OCI-LY3 (cell line): ENCODE measurements around the gene CHAC1.

Experiments
- H2AFZ ChIP-seq: fragments of 200-600, 300-600 bp; shearing (Covaris generic); 2 replicates; pipeline ENCODE4 v1.6.0; 2014; ENCODE audit warnings: antibody characterized with exemption, low read depth, low read length
- H3K27ac ChIP-seq: fragments of 200-600, 300-600 bp; sonication (generic); 2 replicates; pipeline ENCODE4 v1.5.1; 2014; ENCODE audit warnings: mild to moderate bottlenecking, low read length, moderate library complexity, mixed read lengths
- H3K27me3 ChIP-seq: fragments of 200-600, 300-600 bp; sonication (generic); 2 replicates; pipeline ENCODE4 v1.6.1; 2014; ENCODE audit warnings: low read depth, low read length, mixed read lengths
- H3K36me3 ChIP-seq: fragments of 200-600, 300-600 bp; sonication (generic); replicated peaks from 2 replicates; pipeline ENCODE3; 2014; ENCODE audit warnings: low read depth, low read length, mixed read lengths
- H3K4me1 ChIP-seq: fragments of 300-600, 200-600 bp; sonication (generic); 2 replicates; pipeline ENCODE4 v1.6.1; 2014; ENCODE audit warnings: low read length, mixed read lengths
- H3K4me2 ChIP-seq: fragments of 200-600, 300-600 bp; sonication (generic); 2 replicates; pipeline ENCODE4 v1.6.1; 2014; ENCODE audit warnings: low read length, mixed read lengths
- H3K4me3 ChIP-seq: fragments of 300-600, 200-600 bp; sonication (generic); 2 replicates; pipeline ENCODE4 v1.5.1; 2014; ENCODE audit warnings: antibody characterized with exemption, mild to moderate bottlenecking, low read length, moderate library complexity
- H3K79me2 ChIP-seq: fragments of 300-600, 200-600 bp; shearing (Covaris generic); 2 replicates; pipeline ENCODE4 v1.6.1; 2014; ENCODE audit warnings: mild to moderate bottlenecking, low read length, mixed read lengths
- H3K9ac ChIP-seq: fragments of 300-600, 200-600 bp; shearing (Covaris generic); 2 replicates; pipeline ENCODE4 v1.6.0; 2014; ENCODE audit warnings: mild to moderate bottlenecking, low read length, moderate library complexity
- H3K9me3 ChIP-seq: fragments of 200-600, 300-600 bp; shearing (Covaris generic); 2 replicates; pipeline ENCODE4 v1.6.1; 2014; ENCODE audit warnings: low read length, mixed read lengths; ENCODE audit not compliant: insufficient read depth
- H4K20me1 ChIP-seq: fragments of 200-600, 300-600 bp; sonication (generic); 2 replicates; pipeline ENCODE4 v1.6.1; 2016; ENCODE audit warnings: low read length, mixed read lengths; ENCODE audit not compliant: insufficient read depth
- CTCF ChIP-seq: fragments of 200-600, 300-600 bp; sonication (generic); IDR thresholded peaks from 2 replicates; pipeline ENCODE4 v1.5.1; 2014; ENCODE audit warnings: antibody characterized with exemption, low read length, low read depth
- EZH2phosphoT487 ChIP-seq: fragments of 200-600 bp; shearing (Covaris generic); IDR thresholded peaks from 2 replicates; pipeline ENCODE4 v1.6.1; 2018; ENCODE audit warnings: antibody characterized with exemption, mixed run types, low read depth

The CHAC1 gene

DNA sequence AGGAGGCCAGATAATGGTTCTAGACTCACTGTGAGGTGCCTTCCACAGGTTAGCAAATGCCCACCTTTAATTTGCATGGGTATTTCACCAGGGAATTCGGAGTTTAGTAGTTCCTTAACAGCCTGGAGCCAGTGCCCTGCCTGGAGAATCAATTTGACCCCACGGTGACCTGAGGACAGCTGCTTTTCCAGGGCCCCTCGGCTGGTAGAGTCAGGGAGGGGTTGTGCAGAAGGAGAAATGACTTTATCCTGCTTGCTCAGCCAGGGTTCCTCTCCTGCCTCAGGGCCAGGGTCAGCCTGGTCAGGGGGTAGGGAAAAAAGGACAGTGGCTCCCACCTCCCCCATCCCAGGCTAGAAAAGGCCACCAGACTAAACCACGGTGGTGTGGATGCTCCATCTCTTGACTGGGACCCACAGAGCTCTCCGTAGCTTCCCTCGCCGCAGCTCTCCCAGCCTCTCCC is 12.2 kb upstream of the CHAC1 start:
- Histone ChIP-seq H3K4me1 (peaks cover 32% of the 10 kb centered on the region), H3K27ac (no peak overlapping the region), H3K27me3 (no peaks in the 10 kb centered on the region), H2AFZ (peak overlapping the region; percentile 80; the same call in 1 of the 2 replicates), H3K4me3 (peak overlapping the region; percentile 87), H3K9ac (peak overlapping the region; percentile 87), H3K4me2 (peak overlapping the region; percentile 87), H3K36me3 (no peaks in the 10 kb centered on the region), H3K9me3 (no peaks in the 10 kb centered on the region), H4K20me1 (no peaks in the 10 kb centered on the region), H3K79me2 (no peaks in the 10 kb centered on the region)
- no peak for TF ChIP-seq EZH2phosphoT487
- no peak for TF ChIP-seq CTCF

GRCh38 chr15:40941528-40942336 is 11.5 kb upstream of the CHAC1 start:
- TF ChIP-seq CTCF: peak; percentile 33
- no peak for TF ChIP-seq EZH2phosphoT487
- no peaks in the 10 kb centered on the region for H3K27me3 ChIP-seq
- no peaks in the 10 kb centered on the region for H3K36me3 ChIP-seq
- H2AFZ ChIP-seq: peak overlapping the region; percentile 98
- H3K4me2 ChIP-seq: peak overlapping the region; percentile 95
- H3K79me2 ChIP-seq: no peaks in the 10 kb centered on the region
- H3K9ac ChIP-seq: peak overlapping the region; percentile 87
- no peaks in the 10 kb centered on the region for H3K9me3 ChIP-seq
- no peak overlapping the region; the same call in 1 of the 2 replicates for H3K27ac ChIP-seq
- H4K20me1 ChIP-seq: no peaks in the 10 kb centered on the region
- H3K4me3 ChIP-seq: peak overlapping the region; percentile 87
- peaks cover 33% of the 10 kb centered on the region for H3K4me1 ChIP-seq

GRCh38 chr15:40942337-40942854 is 10.9 kb upstream of the CHAC1 start:
- H3K27me3 ChIP-seq: no peaks in the 10 kb centered on the region
- no peak overlapping the region; the same call in 1 of the 2 replicates for H3K27ac ChIP-seq
- H4K20me1 ChIP-seq: no peaks in the 10 kb centered on the region
- H3K4me1 ChIP-seq: peaks cover 33% of the 10 kb centered on the region
- H3K4me3 ChIP-seq: peak overlapping the region; percentile 87
- H3K4me2 ChIP-seq: peak overlapping the region; percentile 95
- no peaks in the 10 kb centered on the region for H3K36me3 ChIP-seq
- TF ChIP-seq CTCF: no peak
- no peak for TF ChIP-seq EZH2phosphoT487
- no peaks in the 10 kb centered on the region for H3K79me2 ChIP-seq
- peak overlapping the region; percentile 87 for H3K9ac ChIP-seq
- H2AFZ ChIP-seq: peak overlapping the region; percentile 98
- H3K9me3 ChIP-seq: no peaks in the 10 kb centered on the region

- peak overlapping the region; percentile 87 for H3K9ac ChIP-seq
Observed at GRCh38 chr15:40942878-40943277, 10.4 kb upstream of the CHAC1 start.

More at GRCh38 chr15:40942878-40943277, 10.4 kb upstream of the CHAC1 start:
- Histone ChIP-seq H3K4me3 (peak overlapping the region; percentile 87), H3K9me3 (no peaks in the 10 kb centered on the region), H3K27me3 (no peaks in the 10 kb centered on the region), H3K4me2 (peak overlapping the region; percentile 95), H4K20me1 (no peaks in the 10 kb centered on the region), H3K79me2 (no peaks in the 10 kb centered on the region), H3K27ac (no peak overlapping the region), H3K36me3 (no peaks in the 10 kb centered on the region), H2AFZ (no peak overlapping the region), H3K4me1 (peaks cover 33% of the 10 kb centered on the region)
- no peak for TF ChIP-seq CTCF
- no peak for TF ChIP-seq EZH2phosphoT487
